ENCODE data around the gene GCNT1. TPM values are rescaled to one million over a fixed set of nuclear protein-coding genes. Genes with fewer than 3 reads are reported as not detected.

GCNT1 gene
- total and polyA plus RNA-seq, 2 of the 4 experiments (the other 2 are of a cell fraction), result 12.5 to 46.6 TPM

DNA sequence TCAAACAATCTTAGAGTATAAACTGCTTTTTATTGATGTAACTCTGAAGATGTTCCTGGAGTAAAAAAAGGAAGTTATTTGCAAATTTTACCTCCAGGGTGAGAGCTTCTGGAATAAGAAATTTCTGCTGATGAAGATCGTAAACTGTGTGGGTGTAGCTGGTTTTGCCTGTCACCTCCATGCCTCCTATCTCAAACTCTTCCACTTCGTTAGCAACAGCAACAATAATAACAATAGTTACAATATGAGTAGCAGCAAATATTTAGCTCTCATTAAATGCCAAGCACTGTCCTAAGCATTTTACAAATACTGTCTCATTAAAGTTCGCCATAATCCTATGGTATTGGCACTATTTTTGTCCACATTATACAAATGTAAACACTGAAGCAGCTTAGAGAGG is 57.9 kb downstream of the GCNT1 start:
- Histone ChIP-seq H3K36me3 (ENCODE audit: control insufficient read depth, insufficient read depth, low read length) (no peaks in the 10 kb centered on the region), H3K56ac (ENCODE audit: extremely low read depth, insufficient read depth, low read length) (no peak overlapping the region), H2AFZ (replicated peaks; ENCODE audit: low read length, poor library complexity) (no peak overlapping the region), H2BK120ac (ENCODE audit: low read depth, low read length) (no peak overlapping the region), H3K27me3 (ENCODE audit: control insufficient read depth, insufficient read depth, low read length) (no peaks in the 10 kb centered on the region), H3K18ac (ENCODE audit: low read depth, low read length) (no peak overlapping the region), H3K27ac (ENCODE audit: insufficient read depth, low read length) (no peak overlapping the region), H3K14ac (replicated peaks; ENCODE audit: low read depth, low read length) (no peak overlapping the region), H3K4me3 (ENCODE audit: insufficient read depth, low read depth, low read length) (no peak overlapping the region), H4K5ac (ENCODE audit: low read depth, low read length) (no peak overlapping the region), H3K79me1 (ENCODE audit: low read depth in 1 of 2, low read length in 2 of 2) (no peaks in the 10 kb centered on the region), H2BK15ac (ENCODE audit: low read depth, low read length) (no peak overlapping the region), H2BK5ac (ENCODE audit: low read depth, low read length, poor library complexity, severe bottlenecking) (no peak overlapping the region), H3K23ac (ENCODE audit: low read depth, low read length) (no peak overlapping the region), H3K4me1 (ENCODE audit: control insufficient read depth, insufficient read depth, low read length) (no peaks in the 10 kb centered on the region), H3K9me3 (ENCODE audit: control insufficient read depth, insufficient read depth, low read length) (no peaks in the 10 kb centered on the region), H4K91ac (ENCODE audit: insufficient read depth, low read depth, low read length) (no peak overlapping the region), H2AK9ac (replicated peaks; ENCODE audit: low read depth, low read length, poor library complexity) (no peak overlapping the region), H3K4me2 (ENCODE audit: low read depth, low read length) (no peak overlapping the region), H3K4ac (ENCODE audit: low read depth, low read length) (no peak overlapping the region), H4K8ac (ENCODE audit: low read depth in 2 of 2, low read length in 2 of 2) (no peak overlapping the region), H3K9me1 (ENCODE audit: insufficient read depth, low read length) (no peaks in the 10 kb centered on the region), H2AK5ac (ENCODE audit: low read depth, low read length) (no peak overlapping the region), H3K9ac (ENCODE audit: low read depth, low read length) (no peak overlapping the region), H4K20me1 (ENCODE audit: insufficient read depth, low read length) (no peaks in the 10 kb centered on the region), H2BK20ac (ENCODE audit: low read depth, low read length) (no peak overlapping the region)
- no peak for TF ChIP-seq FOS (IDR thresholded peaks at IDR 0.05; ENCODE audit: low read depth, low read length)
- TF ChIP-seq, protein P1, sequence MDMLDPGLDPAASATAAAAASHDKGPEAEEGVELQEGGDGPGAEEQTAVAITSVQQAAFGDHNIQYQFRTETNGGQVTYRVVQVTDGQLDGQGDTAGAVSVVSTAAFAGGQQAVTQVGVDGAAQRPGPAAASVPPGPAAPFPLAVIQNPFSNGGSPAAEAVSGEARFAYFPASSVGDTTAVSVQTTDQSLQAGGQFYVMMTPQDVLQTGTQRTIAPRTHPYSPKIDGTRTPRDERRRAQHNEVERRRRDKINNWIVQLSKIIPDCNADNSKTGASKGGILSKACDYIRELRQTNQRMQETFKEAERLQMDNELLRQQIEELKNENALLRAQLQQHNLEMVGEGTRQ (IDR thresholded peaks at IDR 0.05; ENCODE audit: low read depth, low read length), result no peak
- TF ChIP-seq SMC3 (IDR thresholded peaks at IDR 0.05; ENCODE audit: low read depth, low read length), result no peak
- TF ChIP-seq RAD21 (IDR thresholded peaks at IDR 0.05; ENCODE audit: low read length), result no peak
- no peak for TF ChIP-seq POLR2A (IDR thresholded peaks at IDR 0.05; ENCODE audit: low read depth, low read length)
- no peak for TF ChIP-seq MAFK (IDR thresholded peaks at IDR 0.05; ENCODE audit: low read depth, low read length)
- no peak for TF ChIP-seq CHD1 (IDR thresholded peaks at IDR 0.05; ENCODE audit: low read depth, low read length)
- TF ChIP-seq RCOR1 (IDR thresholded peaks at IDR 0.05; ENCODE audit: insufficient replicate concordance, low read length), result no peak
- no peak for TF ChIP-seq BHLHE40 (IDR thresholded peaks at IDR 0.05; ENCODE audit: low read depth, low read length)
- TF ChIP-seq RFX5 (IDR thresholded peaks at IDR 0.05; ENCODE audit: low read depth, low read length), result no peak
- ChIA-PET CTCF (no interaction called here), POLR2A (ENCODE audit: unreplicated experiment) (no interaction called here)
- no TSS peak for BruUV-seq (replicated peaks)
- 80% methylated on average over 1 of the region's 3 CpGs; no CpG with 5 or more reads in 1 of the 2 experiments for WGBS, 2 experiments (ENCODE audit: extremely low coverage in 2 of 2, insufficient read length in 1 of 2)
- in situ Hi-C loops (cut with MboI; ENCODE audit: low sequenced_read_pairs), result no loop called here
- no peak for DNase-seq
- dilution Hi-C loops (cut with HindIII; ENCODE audit: low sequenced_read_pairs, unreplicated experiment), result no loop called here
- intact Hi-C loops (cut with micrococcal nuclease), result no loop called here
- ATAC-seq (ENCODE audit: low read depth), result no peak
